CD4-positive, alpha-beta T cell treated with Interleukin-21 for 1 hour (primary cell): Measurements from ENCODE around the gene KRTAP22-2.

Experiments
- DNase-seq: peaks from one replicate; pipeline ENCODE4 v3.0.0-alpha.2; 2020

KRTAP22-2 gene

GRCh38 chr21:30590297-30590696 is at the start of gene KRTAP22-2:
Gene KRTAP22-2 (minus strand): TSS chr21:30590397.
- DNase-seq, result no peak

GRCh38 chr21:30638686-30639085 is 48.5 kb upstream of the KRTAP22-2 start:
- no peak for DNase-seq

GRCh38 chr21:30634906-30635305 is 44.7 kb upstream of the KRTAP22-2 start, which contains the start of gene KRTAP20-2:
Gene KRTAP20-2 (plus strand): TSS chr21:30635206. CDS start chr21:30635264, 58 bp downstream.
- DNase-seq, result no peak

- no peak for DNase-seq
These were observed 39.0 kb upstream of the KRTAP22-2 start for GRCh38 chr21:30629200-30629599.

GRCh38 chr21:30628109-30628508 is 37.9 kb upstream of the KRTAP22-2 start:
- DNase-seq, result no peak

- no peak for DNase-seq
These were observed 35.4 kb upstream of the KRTAP22-2 start for GRCh38 chr21:30625449-30626165.

- DNase-seq, result no peak
These were observed 33.2 kb upstream of the KRTAP22-2 start for GRCh38 chr21:30623362-30623761.

- no peak for DNase-seq
These were observed 30.3 kb upstream of the KRTAP22-2 start, which contains the start of gene KRTAP20-4 for GRCh38 chr21:30620522-30620921. Gene KRTAP20-4 (plus strand): TSS chr21:30620627.

- DNase-seq, result no peak
These were observed 29.9 kb upstream of the KRTAP22-2 start for GRCh38 chr21:30620080-30620479.

GRCh38 chr21:30616125-30616524 is 25.9 kb upstream of the KRTAP22-2 start, which contains the start of gene KRTAP20-1:
Gene KRTAP20-1 (plus strand): TSS chr21:30616425. CDS start chr21:30616455, 30 bp downstream.
- no peak for DNase-seq

- DNase-seq, result no peak
These were observed 25.0 kb upstream of the KRTAP22-2 start for GRCh38 chr21:30615199-30615598.

GRCh38 chr21:30613836-30614235 is 23.6 kb upstream of the KRTAP22-2 start, which contains the start of gene KRTAP6-1:
Gene KRTAP6-1 (minus strand): TSS chr21:30613930. CDS start chr21:30613904, 26 bp downstream.
- DNase-seq, result no peak

GRCh38 chr21:30612132-30612531 is 21.9 kb upstream of the KRTAP22-2 start:
- DNase-seq, result no peak

- DNase-seq, result no peak
These were observed 15.8 kb upstream of the KRTAP22-2 start for GRCh38 chr21:30605968-30606367.

- DNase-seq, result no peak
These were observed 10.6 kb upstream of the KRTAP22-2 start, which contains the start of gene KRTAP22-1 for GRCh38 chr21:30600787-30601186. Gene KRTAP22-1 (plus strand): TSS chr21:30601087.

GRCh38 chr21:30598802-30599201 is 8.6 kb upstream of the KRTAP22-2 start, which contains the start of gene KRTAP6-2:
Gene KRTAP6-2 (minus strand): TSS chr21:30598902. CDS start chr21:30598874, 28 bp downstream.
- DNase-seq, result no peak

- no peak for DNase-seq
These were observed 1.9 kb upstream of the KRTAP22-2 start, which contains the start of gene KRTAP6-3 for GRCh38 chr21:30592140-30592539. Gene KRTAP6-3 (plus strand): TSS chr21:30592440. CDS start chr21:30592446, 6 bp downstream.

- DNase-seq, result no peak
These were observed 7.3 kb downstream of the KRTAP22-2 start for GRCh38 chr21:30582870-30583269.

- DNase-seq, result no peak
These were observed 10.1 kb downstream of the KRTAP22-2 start for GRCh38 chr21:30580132-30580531.

GRCh38 chr21:30579346-30579745 is 10.9 kb downstream of the KRTAP22-2 start:
- no peak for DNase-seq

- no peak for DNase-seq
These were observed 12.4 kb downstream of the KRTAP22-2 start for GRCh38 chr21:30577766-30578165.

- DNase-seq, result no peak
These were observed 22.6 kb downstream of the KRTAP22-2 start for GRCh38 chr21:30567617-30568016.

- no peak for DNase-seq
These were observed 26.6 kb downstream of the KRTAP22-2 start for GRCh38 chr21:30563630-30564029.

GRCh38 chr21:30563072-30563471 is 27.1 kb downstream of the KRTAP22-2 start:
- no peak for DNase-seq
